OCI-LY3 (cell line): ENCODE results near the gene SMAD7.
A peak's percentile ranks its signal among the peaks of the same experiment; 100 is the strongest.

ENCODE experiments used
- H2AFZ ChIP-seq: fragments of 200-600, 300-600 bp; shearing (Covaris generic); 2 replicates; pipeline ENCODE4 v1.6.0; 2014; ENCODE audit warnings: antibody characterized with exemption, low read depth, low read length
- H3K27ac ChIP-seq: fragments of 200-600, 300-600 bp; sonication (generic); 2 replicates; pipeline ENCODE4 v1.5.1; 2014; ENCODE audit warnings: mild to moderate bottlenecking, low read length, moderate library complexity, mixed read lengths
- H3K27me3 ChIP-seq: fragments of 200-600, 300-600 bp; sonication (generic); 2 replicates; pipeline ENCODE4 v1.6.1; 2014; ENCODE audit warnings: low read depth, low read length, mixed read lengths
- H3K36me3 ChIP-seq: fragments of 200-600, 300-600 bp; sonication (generic); replicated peaks from 2 replicates; pipeline ENCODE3; 2014; ENCODE audit warnings: low read depth, low read length, mixed read lengths
- H3K4me1 ChIP-seq: fragments of 300-600, 200-600 bp; sonication (generic); 2 replicates; pipeline ENCODE4 v1.6.1; 2014; ENCODE audit warnings: low read length, mixed read lengths
- H3K4me2 ChIP-seq: fragments of 200-600, 300-600 bp; sonication (generic); 2 replicates; pipeline ENCODE4 v1.6.1; 2014; ENCODE audit warnings: low read length, mixed read lengths
- H3K4me3 ChIP-seq: fragments of 300-600, 200-600 bp; sonication (generic); 2 replicates; pipeline ENCODE4 v1.5.1; 2014; ENCODE audit warnings: antibody characterized with exemption, mild to moderate bottlenecking, low read length, moderate library complexity
- H3K79me2 ChIP-seq: fragments of 300-600, 200-600 bp; shearing (Covaris generic); 2 replicates; pipeline ENCODE4 v1.6.1; 2014; ENCODE audit warnings: mild to moderate bottlenecking, low read length, mixed read lengths
- H3K9ac ChIP-seq: fragments of 300-600, 200-600 bp; shearing (Covaris generic); 2 replicates; pipeline ENCODE4 v1.6.0; 2014; ENCODE audit warnings: mild to moderate bottlenecking, low read length, moderate library complexity
- H3K9me3 ChIP-seq: fragments of 200-600, 300-600 bp; shearing (Covaris generic); 2 replicates; pipeline ENCODE4 v1.6.1; 2014; ENCODE audit warnings: low read length, mixed read lengths; ENCODE audit not compliant: insufficient read depth
- H4K20me1 ChIP-seq: fragments of 200-600, 300-600 bp; sonication (generic); 2 replicates; pipeline ENCODE4 v1.6.1; 2016; ENCODE audit warnings: low read length, mixed read lengths; ENCODE audit not compliant: insufficient read depth
- CTCF ChIP-seq: fragments of 200-600, 300-600 bp; sonication (generic); IDR thresholded peaks from 2 replicates; pipeline ENCODE4 v1.5.1; 2014; ENCODE audit warnings: antibody characterized with exemption, low read length, low read depth
- EZH2phosphoT487 ChIP-seq: fragments of 200-600 bp; shearing (Covaris generic); IDR thresholded peaks from 2 replicates; pipeline ENCODE4 v1.6.1; 2018; ENCODE audit warnings: antibody characterized with exemption, mixed run types, low read depth

Gene SMAD7

GRCh38 chr18:48934415-48934722, 16.4 kb downstream of the SMAD7 start:
- Histone ChIP-seq H3K4me2 (peak overlapping the region; percentile 88), H3K79me2 (peaks cover 47% of the 10 kb centered on the region), H3K36me3 (no peaks in the 10 kb centered on the region), H3K27ac (peak overlapping the region; percentile 1; the same call in 1 of the 2 replicates), H4K20me1 (peaks cover 11% of the 10 kb centered on the region; the same call in 1 of the 2 replicates), H2AFZ (no peak overlapping the region), H3K27me3 (no peaks in the 10 kb centered on the region), H3K4me1 (peaks cover 63% of the 10 kb centered on the region), H3K4me3 (peak overlapping the region; percentile 26), H3K9ac (peak overlapping the region; percentile 28), H3K9me3 (no peaks in the 10 kb centered on the region)
- TF ChIP-seq CTCF = no peak
- no peak for TF ChIP-seq EZH2phosphoT487

GRCh38 chr18:48933578-48934414, 17.0 kb downstream of the SMAD7 start:
- peak overlapping the region; percentile 60 for H3K9ac ChIP-seq
- peaks cover 11% of the 10 kb centered on the region; the same call in 1 of the 2 replicates for H4K20me1 ChIP-seq
- H3K27ac ChIP-seq = peak overlapping the region; percentile 87; the same call in 1 of the 2 replicates
- no peaks in the 10 kb centered on the region for H3K36me3 ChIP-seq
- H2AFZ ChIP-seq = no peak overlapping the region
- H3K9me3 ChIP-seq = no peaks in the 10 kb centered on the region
- no peaks in the 10 kb centered on the region for H3K27me3 ChIP-seq
- TF ChIP-seq CTCF (no peak), EZH2phosphoT487 (no peak)
- peaks cover 51% of the 10 kb centered on the region for H3K79me2 ChIP-seq
- H3K4me2 ChIP-seq = peak overlapping the region; percentile 88
- H3K4me3 ChIP-seq = peak overlapping the region; percentile 70
- H3K4me1 ChIP-seq = peaks cover 69% of the 10 kb centered on the region

DNA sequence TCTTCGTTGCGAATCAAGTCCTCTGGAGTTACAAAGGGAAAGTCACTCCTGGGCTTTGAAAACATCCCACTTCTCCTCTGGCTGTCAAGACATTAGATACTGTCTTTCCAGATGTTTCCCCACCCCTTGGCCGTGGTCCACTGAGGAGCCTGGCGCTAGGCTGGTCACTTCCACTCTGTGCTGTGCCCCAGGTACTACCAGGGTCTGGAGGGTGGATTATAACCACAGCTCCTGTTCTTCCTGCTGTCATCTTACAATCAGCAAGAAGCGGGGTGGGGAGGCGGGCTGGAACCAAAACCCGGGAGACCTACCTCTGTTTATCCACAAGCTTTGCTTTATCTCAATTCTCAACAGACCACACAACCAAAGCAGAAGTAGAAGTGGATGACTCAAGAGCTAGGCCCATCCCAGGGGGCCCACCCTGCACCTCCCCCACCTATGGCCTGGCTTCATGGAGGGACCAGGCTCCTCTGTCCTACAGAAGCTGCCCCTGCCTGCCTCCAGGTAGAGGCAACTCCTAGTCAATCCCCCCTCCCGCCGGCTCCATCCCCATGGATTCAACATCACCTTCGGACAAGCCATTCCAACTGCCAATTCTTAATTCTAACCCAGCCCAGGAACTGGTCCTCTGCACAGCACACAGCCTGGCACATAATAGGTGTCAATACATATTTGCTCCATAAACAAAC, 17.8 kb downstream of the SMAD7 start:
- H3K4me1 ChIP-seq = peaks cover 77% of the 10 kb centered on the region
- H3K27ac ChIP-seq = peak overlapping the region; percentile 87
- H3K9ac ChIP-seq = peak overlapping the region; percentile 60
- 0 out of 2 replicates have a peak, but pooled peaks cover 2% of the 10 kb centered on the region for H4K20me1 ChIP-seq
- H3K4me2 ChIP-seq = peak overlapping the region; percentile 88
- H3K9me3 ChIP-seq = no peaks in the 10 kb centered on the region
- H3K27me3 ChIP-seq = no peaks in the 10 kb centered on the region
- H3K4me3 ChIP-seq = peak overlapping the region; percentile 70
- TF ChIP-seq CTCF = no peak
- TF ChIP-seq EZH2phosphoT487 = no peak
- no peak overlapping the region for H2AFZ ChIP-seq
- H3K36me3 ChIP-seq = no peaks in the 10 kb centered on the region
- H3K79me2 ChIP-seq = peaks cover 58% of the 10 kb centered on the region

GRCh38 chr18:48932462-48932818, 18.3 kb downstream of the SMAD7 start:
- no peaks in the 10 kb centered on the region for H3K36me3 ChIP-seq
- H3K27ac ChIP-seq = peak overlapping the region; percentile 87
- H3K79me2 ChIP-seq = peaks cover 64% of the 10 kb centered on the region
- peaks cover 82% of the 10 kb centered on the region for H3K4me1 ChIP-seq
- H3K9me3 ChIP-seq = no peaks in the 10 kb centered on the region
- peak overlapping the region; percentile 70 for H3K4me3 ChIP-seq
- no peaks in the 10 kb centered on the region for H4K20me1 ChIP-seq
- no peak for TF ChIP-seq EZH2phosphoT487
- no peak for TF ChIP-seq CTCF
- H3K27me3 ChIP-seq = no peaks in the 10 kb centered on the region
- H3K9ac ChIP-seq = peak overlapping the region; percentile 60
- H2AFZ ChIP-seq = peak overlapping the region; percentile 32
- peak overlapping the region; percentile 88 for H3K4me2 ChIP-seq
